GM13977 (cell line): ENCODE measurements around the gene MAMDC2.

Source experiments
- DNase-seq: peaks from one replicate; pipeline ENCODE4 v3.0.0; 2012; ENCODE audit warnings: low spot score
- CTCF ChIP-seq: IDR thresholded peaks from 2 replicates; pipeline ENCODE4 v1.5.1; 2012; ENCODE audit warnings: mild to moderate bottlenecking, control low read depth; ENCODE audit not compliant: insufficient read depth; ENCODE audit errors: extremely low read depth, missing control alignments
- in situ Hi-C: fragments of 300-500 bp; cut with MboI; formaldehyde crosslinking; loops from one replicate; pipeline ENCODE4 v1.12.0; 2022; ENCODE audit warnings: low sequenced_read_pairs, low pct_unique_long_range_greater_than_20kb, mixed read lengths, inconsistent platforms; ENCODE audit not compliant: unreplicated experiment

The MAMDC2 gene

GRCh38 chr9:70147196-70147595 lies 103.5 kb downstream of the MAMDC2 start:
- TF ChIP-seq CTCF: no peak
- in situ Hi-C loops: no loop called here
- no peak for DNase-seq

- DNase-seq: no peak
- in situ Hi-C loops: no loop called here
- TF ChIP-seq CTCF: no peak
Observed at GRCh38 chr9:70147651-70148050, 104.0 kb downstream of the MAMDC2 start.

DNA sequence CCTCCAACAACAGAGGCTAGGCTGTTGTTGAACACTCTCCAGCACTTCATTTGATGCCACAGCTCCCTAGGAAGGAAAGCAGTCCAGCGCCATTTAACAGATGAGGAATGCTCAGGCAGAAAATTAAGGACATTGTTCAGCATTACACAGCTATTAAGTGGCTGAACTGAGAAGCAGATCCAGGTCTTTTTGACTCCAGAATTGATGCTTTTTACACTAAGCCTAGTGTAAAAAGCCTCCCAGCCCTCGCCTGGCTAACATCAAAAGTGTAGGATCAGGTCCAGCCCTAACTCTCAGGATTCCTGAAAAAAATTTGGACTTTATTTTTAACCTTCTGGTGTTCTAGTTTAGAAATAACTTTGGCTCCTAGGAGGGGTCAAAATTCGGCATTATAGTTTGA lies 108.7 kb downstream of the MAMDC2 start:
- no peak for TF ChIP-seq CTCF
- no peak for DNase-seq
- in situ Hi-C loops: no loop called here

DNA sequence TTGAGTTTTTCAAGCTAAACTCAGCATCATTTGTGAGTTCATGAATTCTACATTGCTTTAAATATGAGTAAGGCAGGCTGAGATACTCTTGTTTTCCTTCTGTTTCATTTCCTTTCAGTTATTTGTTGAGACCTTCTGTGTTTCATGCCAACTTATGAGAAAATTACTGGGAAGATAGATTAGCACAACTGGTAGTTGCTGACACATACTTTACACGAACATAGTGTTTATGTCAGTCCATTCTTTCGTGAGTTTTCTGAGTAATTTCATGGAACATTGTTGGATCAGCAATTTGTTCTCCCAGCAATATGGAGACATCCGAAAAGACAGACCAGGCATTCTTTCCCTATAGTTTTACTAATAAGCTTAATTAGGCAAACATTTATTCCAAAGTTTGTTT lies 113.1 kb downstream of the MAMDC2 start:
- DNase-seq: no peak
- no peak for TF ChIP-seq CTCF
- in situ Hi-C loops: no loop called here

- DNase-seq: no peak
- in situ Hi-C loops: no loop called here
- TF ChIP-seq CTCF: no peak
Observed at GRCh38 chr9:70159630-70160029, 116.0 kb downstream of the MAMDC2 start.

- in situ Hi-C loops: no loop called here
- DNase-seq: no peak
- TF ChIP-seq CTCF: no peak
Observed at GRCh38 chr9:70160686-70161600, 117.3 kb downstream of the MAMDC2 start.
